Measurements from ENCODE around the gene TM9SF3. TPM values are rescaled to one million over a fixed set of nuclear protein-coding genes. Genes with fewer than 3 reads are reported as not detected.
"Not testable (repeated sequence)": the region's sequence is repeated elsewhere in the genome, so short reads cannot be mapped to it uniquely, and the experiment has no call there.

The TM9SF3 gene
- total and polyA plus RNA-seq, 8 donors = 28.6 to 343 (median 72.2) TPM

DNA sequence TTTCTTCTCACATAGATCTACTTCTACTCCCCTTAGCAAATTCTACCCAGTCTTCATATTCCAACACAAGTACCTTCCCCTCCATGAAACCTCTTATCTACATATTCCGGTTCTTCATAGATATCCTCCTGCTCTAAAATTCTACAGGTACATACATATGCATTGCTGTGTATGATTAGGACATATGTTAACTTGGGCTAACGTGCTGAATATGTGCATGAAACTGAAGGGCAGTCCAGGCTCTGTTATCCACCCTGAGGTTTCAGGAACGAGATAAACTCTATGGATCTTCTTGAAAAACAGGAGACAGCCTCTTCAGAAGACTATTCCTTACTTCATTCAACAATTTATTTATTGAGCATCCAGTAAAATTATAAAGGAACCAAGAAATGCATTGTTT, 31.5 kb downstream of the TM9SF3 start:
- Histone ChIP-seq H3K27ac (no peak overlapping the region), H3K36me3 (peaks cover 5 to 87% (median 70%) of the 10 kb centered on the region in 4 donors), H3K27me3 (no peaks in the 10 kb centered on the region), H3K4me1 (peaks cover 0 to 32% (median 16%) of the 10 kb centered on the region in 4 donors), H3K4me3 (no peak overlapping the region), H3K9me3 (no peaks in the 10 kb centered on the region)
- WGBS, 5 donors = 78 to 88% (median 82%) methylated on average over 3 of the region's 3 CpGs
- TF ChIP-seq POLR2AphosphoS5 (IDR thresholded peaks at IDR 0.05) = no peak
- no peak for TF ChIP-seq EP300 (IDR thresholded peaks at IDR 0.05)
- no peak for TF ChIP-seq CTCF (IDR thresholded peaks at IDR 0.05)
- TF ChIP-seq POLR2A (IDR thresholded peaks at IDR 0.05) = no peak
- intact Hi-C loops (cut with DNase I; ENCODE audit: low total_unique reads) = no loop called here
- no peak for DNase-seq

DNA sequence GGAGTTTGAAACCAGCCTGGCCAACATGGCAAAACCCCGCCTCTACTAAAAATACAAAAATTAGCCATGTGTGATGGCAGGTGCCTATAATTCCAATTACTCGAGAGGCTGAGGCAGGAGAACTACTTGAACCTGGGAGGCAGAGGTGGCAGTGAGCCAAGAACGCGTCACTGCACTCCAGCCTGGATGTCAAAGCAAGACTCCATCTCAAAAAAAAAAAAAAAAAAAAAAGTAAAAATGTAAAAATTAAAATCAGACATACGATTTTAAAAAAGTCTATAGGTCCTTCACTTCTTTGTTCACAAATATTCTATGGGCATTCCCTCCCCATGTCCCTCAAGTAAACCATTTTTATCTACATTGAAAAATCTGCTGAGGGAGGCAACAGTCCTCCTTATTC, 38.2 kb downstream of the TM9SF3 start:
- Histone ChIP-seq H3K4me3 (no peak overlapping the region), H3K27ac (no peak overlapping the region), H3K36me3 (peaks cover 21 to 97% (median 83%) of the 10 kb centered on the region in 4 donors), H3K9me3 (no peaks in the 10 kb centered on the region), H3K4me1 (peaks cover 0 to 17% (median 3%) of the 10 kb centered on the region in 4 donors), H3K27me3 (no peaks in the 10 kb centered on the region)
- peak; percentile 15 to 43 for DNase-seq
- intact Hi-C loops (cut with DNase I; ENCODE audit: low total_unique reads) = no loop called here
- TF ChIP-seq EP300 (IDR thresholded peaks at IDR 0.05) (no peak), CTCF (IDR thresholded peaks at IDR 0.05) (no peak), POLR2AphosphoS5 (IDR thresholded peaks at IDR 0.05) (no peak), POLR2A (IDR thresholded peaks at IDR 0.05) (no peak)
- 71 to 77% (median 74%) methylated on average over 5 of the region's 5 CpGs for WGBS, 5 donors

DNA sequence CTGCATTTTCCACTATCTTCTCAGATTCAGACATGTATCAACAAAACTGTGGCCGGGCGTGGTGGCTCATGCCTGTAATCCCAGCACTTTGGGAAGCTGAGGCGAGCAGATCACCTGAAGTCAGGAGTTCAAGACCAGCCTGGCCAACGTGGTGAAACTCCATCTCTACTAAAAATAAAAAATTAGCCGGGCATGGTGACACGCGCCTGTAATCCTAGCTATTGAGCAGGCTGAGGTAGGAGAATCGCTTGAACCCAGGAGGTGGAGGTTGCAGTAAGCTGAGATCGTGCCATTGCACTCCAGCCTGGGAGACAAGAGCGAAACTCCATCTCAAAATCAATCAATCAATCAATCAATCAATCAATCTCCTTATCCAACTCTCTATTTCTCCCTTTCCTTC, 41.3 kb downstream of the TM9SF3 start:
- DNase-seq; H3K4me3 ChIP-seq; H3K9me3 ChIP-seq; H3K27me3 ChIP-seq; intact Hi-C loops (cut with DNase I; ENCODE audit: low total_unique reads); H3K4me1 ChIP-seq; H3K27ac ChIP-seq: not testable (repeated sequence)
- 83 to 91% (median 90%) methylated on average over 10 of the region's 10 CpGs for WGBS, 5 donors
- peaks cover 33 to 94% (median 84%) of the 10 kb centered on the region in 4 donors for H3K36me3 ChIP-seq

GRCh38 chr10:96541921-96542320, 44.9 kb downstream of the TM9SF3 start:
- no peak for DNase-seq
- no peak for TF ChIP-seq POLR2AphosphoS5 (IDR thresholded peaks at IDR 0.05)
- TF ChIP-seq EP300 (IDR thresholded peaks at IDR 0.05) = no peak
- TF ChIP-seq CTCF (IDR thresholded peaks at IDR 0.05) = no peak
- TF ChIP-seq POLR2A (IDR thresholded peaks at IDR 0.05) = no peak
- Histone ChIP-seq H3K27ac (no peak overlapping the region), H3K4me3 (no peak overlapping the region), H3K36me3 (peaks cover 24 to 89% (median 77%) of the 10 kb centered on the region in 4 donors), H3K27me3 (no peaks in the 10 kb centered on the region), H3K9me3 (no peaks in the 10 kb centered on the region), H3K4me1 (peaks cover 0 to 5% (median 0%) of the 10 kb centered on the region in 4 donors)
- intact Hi-C loops (cut with DNase I; ENCODE audit: low total_unique reads) = no loop called here
- WGBS, 5 donors = 70 to 86% (median 80%) methylated on average over 2 of the region's 2 CpGs

GRCh38 chr10:96540240-96540639, 46.6 kb downstream of the TM9SF3 start:
- Histone ChIP-seq H3K27ac (no peak overlapping the region), H3K9me3 (no peaks in the 10 kb centered on the region), H3K4me1 (peaks cover 0 to 20% (median 3%) of the 10 kb centered on the region in 4 donors), H3K36me3 (peaks cover 18 to 77% (median 60%) of the 10 kb centered on the region in 4 donors), H3K4me3 (no peak overlapping the region), H3K27me3 (no peaks in the 10 kb centered on the region)
- no peak for TF ChIP-seq POLR2AphosphoS5 (IDR thresholded peaks at IDR 0.05)
- TF ChIP-seq EP300 (IDR thresholded peaks at IDR 0.05) = no peak
- no peak for TF ChIP-seq CTCF (IDR thresholded peaks at IDR 0.05)
- TF ChIP-seq POLR2A (IDR thresholded peaks at IDR 0.05) = no peak
- DNase-seq = no peak
- intact Hi-C loops (cut with DNase I; ENCODE audit: low total_unique reads) = no loop called here
- 55 to 75% (median 62%) methylated on average over 3 of the region's 3 CpGs for WGBS, 5 donors
